WTC11 (cell line): ENCODE measurements around the gene UBAC2. TPM values are rescaled to one million over a fixed set of nuclear protein-coding genes. Genes with fewer than 3 reads are reported as not detected.

ENCODE experiments used
- ATAC-seq: fragments of 200-7000 bp; cut with Tn5 transposase; 2 replicates; pipeline ENCODE4 v1.10.0; 2021; ENCODE audit warnings: mild to moderate bottlenecking, moderate library complexity
- CTCF ChIA-PET: fragments of 300-600 bp; sonication (Branson Sonifier 250); formaldehyde crosslinking; loops from one replicate; lab custom pipeline; 2021; ENCODE audit warnings: antibody characterized with exemption; lab: Charles Lee
- POLR2A ChIA-PET: fragments of 350-600 bp; sonication (Branson Sonifier 250); formaldehyde crosslinking; loops from one replicate; lab custom pipeline; 2021; ENCODE audit warnings: antibody characterized with exemption; lab: Charles Lee
- DNase-seq: peaks from one replicate; pipeline ENCODE4 v3.0.0; 2021; ENCODE audit warnings: low spot score
- H3K27ac Mint-ChIP-seq: 2 replicates; pipeline ENCODE4 v1.8.0; 2021; ENCODE audit warnings: mixed read lengths
- H3K27me3 Mint-ChIP-seq: 2 replicates; pipeline ENCODE4 v1.8.0; 2021; ENCODE audit warnings: low read depth, mild to moderate bottlenecking, moderate library complexity, mixed read lengths
- H3K36me3 Mint-ChIP-seq: 2 replicates; pipeline ENCODE4 v1.8.0; 2021; ENCODE audit warnings: mixed read lengths
- H3K4me1 Mint-ChIP-seq: 2 replicates; pipeline ENCODE4 v1.8.0; 2022; ENCODE audit warnings: mixed read lengths
- H3K4me3 Mint-ChIP-seq: 2 replicates; pipeline ENCODE4 v1.8.0; 2021; ENCODE audit warnings: mild to moderate bottlenecking, moderate library complexity, mixed read lengths
- H3K9me3 Mint-ChIP-seq: 2 replicates; pipeline ENCODE4 v1.8.0; 2021; ENCODE audit warnings: mixed read lengths
- AR ChIP-seq: fragments of 250-450 bp; sonication (Bioruptor Pico); IDR thresholded peaks from 2 replicates; pipeline ENCODE4 v1.9.0; 2021; ENCODE audit warnings: mild to moderate bottlenecking
- ATF6 ChIP-seq: sonication (generic); formaldehyde crosslinking; IDR thresholded peaks from 2 replicates; pipeline ENCODE4 v1.8.1; 2023; ENCODE audit warnings: mild to moderate bottlenecking, missing genetic modification reagents
- E2F5 ChIP-seq: sonication (generic); formaldehyde crosslinking; IDR thresholded peaks from 2 replicates; pipeline ENCODE4 v1.8.1; 2022; ENCODE audit warnings: mild to moderate bottlenecking, moderate library complexity, missing genetic modification reagents
- ESRRA ChIP-seq: sonication (generic); formaldehyde crosslinking; IDR thresholded peaks from 2 replicates; pipeline ENCODE4 v1.8.1; 2022; ENCODE audit warnings: mild to moderate bottlenecking, missing genetic modification reagents, borderline replicate concordance
- HMGA2 ChIP-seq: fragments of 250-450 bp; sonication (Bioruptor Pico); IDR thresholded peaks from 2 replicates; pipeline ENCODE4 v1.4.0; 2021; ENCODE audit warnings: mild to moderate bottlenecking, moderate library complexity
- JUN ChIP-seq: sonication (generic); formaldehyde crosslinking; IDR thresholded peaks from 2 replicates; pipeline ENCODE4 v1.8.0; 2023; ENCODE audit warnings: mild to moderate bottlenecking, missing genetic modification reagents
- PRDM15 ChIP-seq: sonication (generic); formaldehyde crosslinking; IDR thresholded peaks from 2 replicates; pipeline ENCODE4 v1.8.0; 2022; ENCODE audit warnings: missing genetic modification reagents
- RELA ChIP-seq: sonication (generic); formaldehyde crosslinking; IDR thresholded peaks from 2 replicates; pipeline ENCODE4 v1.8.1; 2022; ENCODE audit warnings: missing genetic modification reagents, mild to moderate bottlenecking, borderline replicate concordance
- SP1 ChIP-seq: sonication (generic); formaldehyde crosslinking; conservative IDR thresholded peaks from 2 replicates; pipeline ENCODE4 v1.8.1; 2022; ENCODE audit warnings: missing genetic modification reagents
- STAT6 ChIP-seq: sonication (generic); formaldehyde crosslinking; conservative IDR thresholded peaks from 2 replicates; pipeline ENCODE4 v1.8.1; 2023; ENCODE audit warnings: mild to moderate bottlenecking, low read depth, missing genetic modification reagents, moderate library complexity
- TEAD4 ChIP-seq: sonication (generic); formaldehyde crosslinking; IDR thresholded peaks from 2 replicates; pipeline ENCODE4 v1.8.0; 2022; ENCODE audit warnings: mild to moderate bottlenecking, missing genetic modification reagents
- ZNF121 ChIP-seq: sonication (generic); formaldehyde crosslinking; IDR thresholded peaks from 2 replicates; pipeline ENCODE4 v1.8.0; 2023; ENCODE audit warnings: missing genetic modification reagents
- ZNF425 ChIP-seq: fragments of 250-450 bp; sonication (Bioruptor Pico); conservative IDR thresholded peaks from 2 replicates; pipeline ENCODE4 v1.9.0; 2021; ENCODE audit warnings: mild to moderate bottlenecking
- total RNA-seq: library from RNA; stranded (reverse); gene quantifications from 3 replicates; pipeline ENCODE4 v1.2.3, GENCODE V29; 2021

The UBAC2 gene
- total RNA-seq, 1 experiment from 2014 or later = 64.7 TPM

GRCh38 chr13:99361197-99361596 lies 160.5 kb downstream of the UBAC2 start:
- TF ChIP-seq SP1 (CRISPR knock-in tag) (no peak), ZNF425 (CRISPR knock-in tag) (no peak), PRDM15 (CRISPR knock-in tag) (no peak), E2F5 (CRISPR knock-in tag) (no peak), ZNF121 (CRISPR knock-in tag) (no peak), JUN (no peak), RELA (CRISPR knock-in tag) (no peak), TEAD4 (CRISPR knock-in tag) (no peak), ESRRA (CRISPR knock-in tag) (no peak), STAT6 (CRISPR knock-in tag) (no peak), AR (CRISPR knock-in tag) (no peak), ATF6 (CRISPR knock-in tag) (no peak), HMGA2 (CRISPR knock-in tag) (no peak)
- TF ChIP-seq, all 79 proteins: peak for 0
- ChIA-PET CTCF (no interaction called here), POLR2A (no interaction called here)
- Mint-ChIP-seq H3K4me1 (peaks cover 12% of the 10 kb centered on the region), H3K9me3 (no peaks in the 10 kb centered on the region), H3K27me3 (no peaks in the 10 kb centered on the region), H3K36me3 (peaks cover 14% of the 10 kb centered on the region), H3K27ac (no peak overlapping the region), H3K4me3 (no peak overlapping the region)
- no peak for ATAC-seq
- no peak for DNase-seq
